Loucy (cell line): ENCODE results near the gene CPNE2.

ENCODE experiments used
- H2AFZ ChIP-seq: fragments of 200-600 bp; sonication (generic); 2 replicates; pipeline ENCODE4 v1.6.0; 2016; ENCODE audit warnings: antibody characterized with exemption, mild to moderate bottlenecking, low read length, moderate library complexity
- H3F3A ChIP-seq: fragments of 200-600 bp; 2 replicates; pipeline ENCODE4 v1.6.0; 2016; ENCODE audit warnings: antibody characterized with exemption, low read depth, mild to moderate bottlenecking
- H3K27me3 ChIP-seq: fragments of 200-600 bp; sonication (generic); 2 replicates; pipeline ENCODE4 v1.6.1; 2014; ENCODE audit warnings: low read length, mild to moderate bottlenecking; ENCODE audit not compliant: insufficient read depth, poor library complexity, severe bottlenecking
- H3K36me3 ChIP-seq: fragments of 200-600 bp; sonication (generic); 2 replicates; pipeline ENCODE4 v1.6.1; 2016; ENCODE audit warnings: low read length; ENCODE audit not compliant: insufficient read depth
- H3K4me1 ChIP-seq: fragments of 200-600 bp; sonication (generic); 2 replicates; pipeline ENCODE4 v1.5.1; 2014; ENCODE audit warnings: low read length, mild to moderate bottlenecking; ENCODE audit not compliant: insufficient read depth, poor library complexity, severe bottlenecking
- H3K4me2 ChIP-seq: fragments of 200-600 bp; sonication (generic); 2 replicates; pipeline ENCODE4 v1.6.0; 2014; ENCODE audit warnings: antibody characterized with exemption, low read length, low read depth, mild to moderate bottlenecking; ENCODE audit not compliant: poor library complexity, severe bottlenecking
- H3K4me3 ChIP-seq: fragments of 200-600 bp; sonication (generic); 2 replicates; pipeline ENCODE4 v1.5.1; 2014; ENCODE audit warnings: low read length, mild to moderate bottlenecking, mixed read lengths; ENCODE audit not compliant: poor library complexity, severe bottlenecking
- H3K79me2 ChIP-seq: fragments of 200-600 bp; sonication (generic); 2 replicates; pipeline ENCODE4 v1.6.1; 2014; ENCODE audit warnings: low read length; ENCODE audit not compliant: insufficient read depth
- H3K9ac ChIP-seq: fragments of 200-600 bp; sonication (generic); 2 replicates; pipeline ENCODE4 v1.6.0; 2014; ENCODE audit warnings: mild to moderate bottlenecking, low read depth, low read length, moderate library complexity; ENCODE audit not compliant: poor library complexity, severe bottlenecking
- H3K9me2 ChIP-seq: fragments of 200-600 bp; sonication (generic); replicated peaks from 2 replicates; pipeline ENCODE4 v1.6.1; 2016; ENCODE audit warnings: low read depth, low read length, mixed read lengths
- H3K9me3 ChIP-seq: fragments of 200-600 bp; sonication (generic); 2 replicates; pipeline ENCODE4 v1.6.1; 2014; ENCODE audit warnings: mild to moderate bottlenecking, antibody characterized with exemption, low read length, low read depth; ENCODE audit not compliant: insufficient read depth
- H4K20me1 ChIP-seq: fragments of 200-600 bp; sonication (generic); 2 replicates; pipeline ENCODE4 v1.6.0; 2014; ENCODE audit warnings: antibody characterized with exemption, low read length, mild to moderate bottlenecking; ENCODE audit not compliant: insufficient read depth, poor library complexity, severe bottlenecking
- EZH2phosphoT487 ChIP-seq: fragments of 200-600 bp; IDR thresholded peaks from 2 replicates; pipeline ENCODE4 v1.6.1; 2018; ENCODE audit warnings: antibody characterized with exemption, mild to moderate bottlenecking, moderate library complexity, borderline replicate concordance
- TF ChIP-seq, protein P1 (sequence below): fragments of 200-600 bp; sonication (generic); conservative IDR thresholded peaks from 2 replicates; pipeline ENCODE4 v1.5.1; 2014; ENCODE audit warnings: mild to moderate bottlenecking, antibody characterized with exemption, low read length

CPNE2 gene

DNA sequence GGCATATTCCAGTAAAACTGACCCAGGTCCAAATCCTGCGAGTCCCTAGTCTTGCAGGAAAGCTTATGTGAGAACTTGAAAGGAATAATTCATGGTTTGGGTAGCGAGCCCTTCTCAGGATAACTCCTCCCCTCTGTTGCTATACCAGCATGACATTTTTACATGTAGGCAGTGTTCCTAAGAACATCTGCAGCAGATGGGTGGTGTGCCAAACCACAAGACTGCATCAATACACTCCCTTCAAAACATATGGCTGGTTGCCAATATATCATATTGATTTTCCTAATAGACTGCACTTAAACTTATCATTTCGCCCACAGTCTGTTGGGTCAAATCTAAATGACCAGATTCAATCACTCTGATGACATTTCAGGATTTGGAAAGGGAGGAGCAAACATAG lies 73.6 kb downstream of the CPNE2 start:
- no peaks in the 10 kb centered on the region for H3K27me3 ChIP-seq
- H3K79me2 ChIP-seq: no peaks in the 10 kb centered on the region
- H3K36me3 ChIP-seq: peaks cover 39% of the 10 kb centered on the region; the same call in 1 of the 2 replicates
- no peak overlapping the region for H3K4me3 ChIP-seq
- no peaks in the 10 kb centered on the region for H3K9me3 ChIP-seq
- H3K4me1 ChIP-seq: peaks cover 25% of the 10 kb centered on the region
- H2AFZ ChIP-seq: no peak overlapping the region
- H3K9ac ChIP-seq: no peak overlapping the region
- H4K20me1 ChIP-seq: no peaks in the 10 kb centered on the region
- H3K9me2 ChIP-seq: no peaks in the 10 kb centered on the region
- no peak overlapping the region for H3K4me2 ChIP-seq
- no peaks in the 10 kb centered on the region for H3F3A ChIP-seq
- TF ChIP-seq, protein P1, sequence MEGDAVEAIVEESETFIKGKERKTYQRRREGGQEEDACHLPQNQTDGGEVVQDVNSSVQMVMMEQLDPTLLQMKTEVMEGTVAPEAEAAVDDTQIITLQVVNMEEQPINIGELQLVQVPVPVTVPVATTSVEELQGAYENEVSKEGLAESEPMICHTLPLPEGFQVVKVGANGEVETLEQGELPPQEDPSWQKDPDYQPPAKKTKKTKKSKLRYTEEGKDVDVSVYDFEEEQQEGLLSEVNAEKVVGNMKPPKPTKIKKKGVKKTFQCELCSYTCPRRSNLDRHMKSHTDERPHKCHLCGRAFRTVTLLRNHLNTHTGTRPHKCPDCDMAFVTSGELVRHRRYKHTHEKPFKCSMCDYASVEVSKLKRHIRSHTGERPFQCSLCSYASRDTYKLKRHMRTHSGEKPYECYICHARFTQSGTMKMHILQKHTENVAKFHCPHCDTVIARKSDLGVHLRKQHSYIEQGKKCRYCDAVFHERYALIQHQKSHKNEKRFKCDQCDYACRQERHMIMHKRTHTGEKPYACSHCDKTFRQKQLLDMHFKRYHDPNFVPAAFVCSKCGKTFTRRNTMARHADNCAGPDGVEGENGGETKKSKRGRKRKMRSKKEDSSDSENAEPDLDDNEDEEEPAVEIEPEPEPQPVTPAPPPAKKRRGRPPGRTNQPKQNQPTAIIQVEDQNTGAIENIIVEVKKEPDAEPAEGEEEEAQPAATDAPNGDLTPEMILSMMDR: no peak
- no peak for TF ChIP-seq EZH2phosphoT487

DNA sequence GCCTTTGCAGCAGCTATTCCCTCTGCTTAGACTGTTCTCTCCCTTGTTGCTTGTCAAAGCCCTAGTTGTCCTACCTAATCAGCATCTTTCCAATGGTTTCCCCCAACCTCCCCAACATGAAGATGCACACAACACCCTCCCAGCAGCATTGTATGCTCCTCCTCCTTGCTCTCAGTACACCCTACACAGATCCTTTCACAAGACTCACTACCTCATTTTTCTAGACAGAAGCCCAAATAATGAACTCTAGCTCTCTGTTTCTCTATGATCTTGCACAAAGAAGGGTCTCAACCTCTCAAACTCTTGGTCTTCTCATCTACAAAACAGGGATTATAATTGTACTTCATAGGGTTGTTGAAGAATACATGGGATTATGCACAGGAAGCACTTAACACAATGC lies 74.1 kb downstream of the CPNE2 start:
- H3K9ac ChIP-seq: peak overlapping the region; percentile 55
- no peaks in the 10 kb centered on the region for H3K9me2 ChIP-seq
- no peaks in the 10 kb centered on the region for H3K9me3 ChIP-seq
- H3K4me1 ChIP-seq: peaks cover 22% of the 10 kb centered on the region
- H3F3A ChIP-seq: no peaks in the 10 kb centered on the region
- TF ChIP-seq, protein P1: no peak
- no peak for TF ChIP-seq EZH2phosphoT487
- no peaks in the 10 kb centered on the region for H3K79me2 ChIP-seq
- H3K4me3 ChIP-seq: no peak overlapping the region
- H2AFZ ChIP-seq: no peak overlapping the region
- H3K27me3 ChIP-seq: no peaks in the 10 kb centered on the region
- no peak overlapping the region for H3K4me2 ChIP-seq
- H3K36me3 ChIP-seq: peaks cover 44% of the 10 kb centered on the region; the same call in 1 of the 2 replicates
- H4K20me1 ChIP-seq: no peaks in the 10 kb centered on the region

DNA sequence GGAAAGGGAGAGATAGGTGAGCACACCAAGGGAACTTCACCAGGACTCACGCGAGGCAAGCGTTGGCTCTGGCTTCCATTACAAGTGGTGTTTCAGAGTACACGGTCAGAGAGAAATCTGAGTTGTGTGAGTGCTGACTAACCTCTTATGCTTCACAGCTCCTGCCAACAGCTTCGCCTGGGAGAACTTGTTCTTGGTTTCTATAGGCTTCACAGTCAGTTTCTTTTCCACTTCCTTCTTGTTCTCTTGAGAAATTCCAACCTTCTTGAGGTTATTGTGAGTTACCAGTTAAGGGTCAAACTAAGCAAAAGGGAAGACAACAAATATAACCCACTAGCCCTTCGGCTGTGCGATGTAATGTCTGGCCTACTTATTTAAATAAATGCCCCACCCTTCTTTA lies 74.6 kb downstream of the CPNE2 start:
- H2AFZ ChIP-seq: no peak overlapping the region
- H3K4me2 ChIP-seq: peak overlapping the region; percentile 49
- H3K9ac ChIP-seq: peak overlapping the region; percentile 55

More for the DNA sequence above, 74.6 kb downstream of the CPNE2 start:
- no peaks in the 10 kb centered on the region for H4K20me1 ChIP-seq
- H3K36me3 ChIP-seq: peaks cover 49% of the 10 kb centered on the region; the same call in 1 of the 2 replicates
- TF ChIP-seq, protein P1: no peak
- no peak for TF ChIP-seq EZH2phosphoT487
- no peaks in the 10 kb centered on the region for H3K9me2 ChIP-seq
- no peaks in the 10 kb centered on the region for H3K79me2 ChIP-seq
- H3K27me3 ChIP-seq: no peaks in the 10 kb centered on the region
- no peak overlapping the region for H3K4me3 ChIP-seq
- peaks cover 22% of the 10 kb centered on the region for H3K4me1 ChIP-seq
- no peaks in the 10 kb centered on the region for H3F3A ChIP-seq
- H3K9me3 ChIP-seq: no peaks in the 10 kb centered on the region
